Smooth muscle cell of the umbilical artery (primary cell): ENCODE results near the gene ZCCHC4. TPM values are rescaled to one million over a fixed set of nuclear protein-coding genes. Genes with fewer than 3 reads are reported as not detected.

Source experiments
- total RNA-seq: library from RNA; depleted of rRNA; stranded (reverse); fragments of >200 nt; gene quantifications from 2 replicates; pipeline ENCODE4 v1.2.3, GENCODE V29; 2014

The ZCCHC4 gene
- total RNA-seq = 14.3 and 16.7 TPM in 2 replicates

DNA sequence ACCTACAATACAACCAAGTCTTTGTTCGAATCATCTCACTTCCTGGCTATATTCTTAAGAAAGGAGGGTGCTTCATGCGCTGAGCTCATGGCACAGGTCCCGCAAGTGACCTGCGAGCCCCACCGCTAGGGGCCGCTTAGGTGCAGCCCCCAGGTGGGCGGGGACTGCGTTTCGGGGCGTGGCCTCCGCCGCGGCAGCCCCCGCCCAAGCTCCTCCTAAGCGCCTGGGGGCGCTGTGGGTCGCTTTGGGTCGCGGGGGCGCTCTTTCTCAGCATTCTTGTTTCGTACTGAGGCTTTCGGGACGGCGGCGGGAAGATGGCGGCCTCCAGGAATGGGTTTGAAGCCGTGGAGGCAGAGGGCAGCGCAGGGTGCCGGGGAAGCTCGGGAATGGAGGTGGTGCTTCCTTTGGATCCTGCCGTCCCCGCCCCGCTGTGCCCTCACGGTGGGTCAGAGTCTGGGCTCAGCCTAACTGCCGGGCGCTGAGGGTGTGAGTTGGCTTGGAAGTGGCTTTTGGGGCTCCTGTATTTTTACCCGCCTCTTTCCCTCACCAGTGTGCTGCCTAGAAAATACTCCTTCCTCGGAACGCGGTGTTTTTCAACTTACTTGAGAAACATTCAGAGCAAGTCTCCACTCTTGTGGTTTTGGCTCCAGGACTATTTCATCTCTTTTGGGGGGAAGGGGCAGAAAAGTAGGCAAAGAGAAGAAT is at the start of gene ZCCHC4:
Gene ZCCHC4 (plus strand): TSS at position 279 of the 705 bp plus-strand sequence. CDS start 36 bp downstream, at position 315.

GRCh38 chr4:25376754-25377571 is 64.4 kb downstream of the ZCCHC4 start, which contains the start of gene ANAPC4:
Gene ANAPC4 (plus strand): TSS chr4:25377263. CDS start chr4:25377428, 165 bp downstream.

Other genes with a start within 250 kb of the ZCCHC4 start
- gene SEPSECS, start 152.3 kb upstream of the ZCCHC4 start, total RNA-seq = 5.3 and 7.4 TPM in 2 replicates
- gene PI4K2B, start 78.7 kb upstream of the ZCCHC4 start, total RNA-seq = 18.7 and 32.7 TPM in 2 replicates
- 22.9 and 27.5 TPM in 2 replicates for gene ANAPC4, start 64.5 kb downstream of the ZCCHC4 start, total RNA-seq